HepG2 (cell line): ENCODE measurements around the gene HECTD3. TPM values are rescaled to one million over a fixed set of nuclear protein-coding genes. Genes with fewer than 3 reads are reported as not detected.

Experiments used
- ATAC-seq: fragments of 200-7000 bp; cut with Tn5 transposase; 3 replicates; pipeline ENCODE4 v1.9.1; 2020; ENCODE audit warnings: mild to moderate bottlenecking, moderate library complexity
- BruUV-seq: library from RNA; stranded (reverse); fragments of 400-500 nt; replicated peaks from 2 replicates; lab custom pipeline; 2021; lab: Mats Ljungman, UMichigan
- CTCF ChIA-PET: fragments of 300-600 bp; formaldehyde crosslinking; extraction: SDS; loops from one replicate; lab custom pipeline; 2021; ENCODE audit warnings: low total read pairs, inconsistent platforms, low intra/inter-chr PET ratio; lab: Yijun Ruan, JAX
- POLR2A ChIA-PET: fragments of 350-600 bp; sonication (Branson Sonifier 250); formaldehyde crosslinking; loops from one replicate; lab custom pipeline; 2020; ENCODE audit warnings: antibody characterized with exemption, inconsistent platforms; lab: Yijun Ruan, JAX
- DNase-seq: peaks from one replicate; pipeline ENCODE4 v3.0.0-alpha.2; 2015; ENCODE audit warnings: low spot score
- FAIRE-seq: peaks from 3 replicates; lab custom pipeline; 2011; peaks lifted over from hg19 to GRCh38; lab: Jason Lieb, UNC
- H2AFZ ChIP-seq: one replicate; pipeline ENCODE4 v1.6.1; 2011; ENCODE audit warnings: low read length, inconsistent platforms
- H3K27ac ChIP-seq: fragments of 300-600 bp; 3 replicates; pipeline ENCODE4 v1.8.0; 2011; ENCODE audit warnings: mixed run types, mild to moderate bottlenecking, mixed read lengths, low read length, inconsistent platforms; ENCODE audit not compliant: insufficient read depth; ENCODE audit errors: extremely low read length
- H3K27me3 ChIP-seq, 2 experiments: fragments of 200-600 bp in 1 of 2; 2 replicates in 1 of 2; 3 replicates in 1 of 2; pipeline versions ENCODE4 v1.6.0 to v1.8.0; 2011; ENCODE audit warnings: low read length in 2 of 2, mild to moderate bottlenecking in 2 of 2, moderate library complexity in 2 of 2, inconsistent platforms in 1 of 2; ENCODE audit not compliant: insufficient read depth in 2 of 2, control insufficient read depth in 1 of 2
- H3K36me3 ChIP-seq, 2 experiments: fragments of 200-600 bp in 1 of 2; replicated peaks in 1 of 2; 2 replicates in 1 of 2; 3 replicates in 1 of 2; pipeline versions ENCODE4 v1.5.1 to v1.8.0; 2011; ENCODE audit warnings: low read length in 2 of 2, inconsistent platforms in 1 of 2; ENCODE audit not compliant: insufficient read depth in 2 of 2, control insufficient read depth in 1 of 2
- H3K4me1 ChIP-seq: 2 replicates; pipeline ENCODE4 v1.5.1; 2012; ENCODE audit warnings: low read length, inconsistent platforms; ENCODE audit not compliant: insufficient read depth
- H3K4me2 ChIP-seq: 2 replicates; pipeline ENCODE4 v1.6.0; 2011; ENCODE audit warnings: low read depth, low read length, inconsistent platforms
- H3K4me3 ChIP-seq, 3 experiments: fragments of 200-600 bp in 1 of 3; sonication (generic), shearing (Covaris generic) in 1 of 3; replicated peaks in 1 of 3; 2 replicates each; pipeline ENCODE4 v1.5.1; 2011 to 2016; ENCODE audit warnings: low read length in 3 of 3, inconsistent platforms in 2 of 3, low read depth in 2 of 3, mild to moderate bottlenecking in 2 of 3, control low read depth in 1 of 3, mixed read lengths in 1 of 3; ENCODE audit not compliant: insufficient read depth in 1 of 3
- H3K79me2 ChIP-seq: one replicate; pipeline ENCODE4 v1.6.1; 2011; ENCODE audit warnings: low read length, inconsistent platforms; ENCODE audit not compliant: insufficient read depth
- H3K9ac ChIP-seq: 2 replicates; pipeline ENCODE4 v1.6.0; 2011; ENCODE audit warnings: mild to moderate bottlenecking, low read depth, low read length, inconsistent platforms; ENCODE audit not compliant: insufficient read depth
- H3K9me3 ChIP-seq: 2 replicates; pipeline ENCODE4 v1.5.1; 2012; ENCODE audit warnings: mild to moderate bottlenecking, low read length
- H4K20me1 ChIP-seq: 2 replicates; pipeline ENCODE4 v1.6.0; 2011; ENCODE audit warnings: inconsistent platforms, mild to moderate bottlenecking, low read length, moderate library complexity; ENCODE audit not compliant: insufficient read depth
- CAMTA2 ChIP-seq: sonication (generic); formaldehyde crosslinking; IDR thresholded peaks from 2 replicates; pipeline ENCODE4 v1.4.0; 2020; ENCODE audit warnings: mild to moderate bottlenecking, missing genetic modification reagents, borderline replicate concordance
- HDAC1 ChIP-seq: sonication (generic); formaldehyde crosslinking; IDR thresholded peaks from 2 replicates; pipeline ENCODE4 v1.5.1; 2020; ENCODE audit warnings: mild to moderate bottlenecking, missing genetic modification reagents
- RNF2 ChIP-seq: fragments of 450-650 bp; conservative IDR thresholded peaks from 2 replicates; pipeline ENCODE4 v1.6.1; 2016; ENCODE audit warnings: low read depth
- ZBTB3 ChIP-seq: sonication (generic); formaldehyde crosslinking; IDR thresholded peaks from 2 replicates; pipeline ENCODE4 v1.4.0; 2020; ENCODE audit warnings: low read depth, mild to moderate bottlenecking, moderate library complexity, missing genetic modification reagents, borderline replicate concordance
- ZFP36 ChIP-seq: fragments of 150-350 bp; IDR thresholded peaks from 2 replicates; pipeline ENCODE4 v1.6.1; 2018; ENCODE audit warnings: borderline replicate concordance, low read length, low read depth; ENCODE audit not compliant: partially characterized antibody
- ZNF230 ChIP-seq: sonication (generic); formaldehyde crosslinking; IDR thresholded peaks from 2 replicates; pipeline ENCODE4 v1.4.0; 2020; ENCODE audit warnings: mild to moderate bottlenecking, missing genetic modification reagents
- WGBS: methylation state at CpG from one replicate; pipeline ENCODE4 v1.1.6; 2017; ENCODE audit warnings: low lambda C conversion rate; 5-methylcytosine and 5-hydroxymethylcytosine counted together
- in situ Hi-C: cut with HindIII; loops from 2 replicates; pipeline ENCODE4 v1.10.0; 2017; ENCODE audit warnings: low pct_unique_long_range_greater_than_20kb; ENCODE audit not compliant: extremely low pct_ligation_motif_present
- intact Hi-C: fragments of 100-400 bp; cut with micrococcal nuclease; formaldehyde crosslinking; loops from one replicate; pipeline ENCODE4 v1.10.0; 2022; ENCODE audit not compliant: unreplicated experiment
- polyA plus RNA-seq, 8 experiments: library from polyadenylated mRNA; depleted of rRNA in 3 of 8; stranded (reverse) in 7 of 8; unstranded in 1 of 8; fragments of >200 nt; fragmentation: Illumina TruSeq in 4 of 8; extraction: Trizol in 4 of 8; gene quantifications; 2 replicates each; pipeline versions ENCODE4 v1.2.1 to v1.2.3, GENCODE V29; 2011 to 2016; ENCODE audit warnings: low read depth in 4 of 8, missing spikeins in 1 of 8, mixed read lengths in 1 of 8; ENCODE audit not compliant: insufficient read depth in 1 of 8
- total RNA-seq, 5 experiments: library from RNA; depleted of rRNA; stranded (reverse); fragments of >200 nt; fragmentation: Illumina TruSeq; extraction: Trizol; gene quantifications; 2 replicates each; pipeline ENCODE4 v1.2.3, GENCODE V29; 2016; ENCODE audit warnings: low read depth in 1 of 5
- TF ChIP-seq, protein P1 (sequence below), 2 experiments: fragments of 450-650 bp in 1 of 2; sonication (generic) in 1 of 2; formaldehyde crosslinking in 1 of 2; IDR thresholded peaks; 2 replicates each; pipeline versions ENCODE4 v1.6.1 to v1.8.0; 2016 to 2022; ENCODE audit warnings: antibody characterized with exemption in 1 of 2, mild to moderate bottlenecking in 1 of 2, missing genetic modification reagents in 1 of 2
- TF ChIP-seq, protein P2 (sequence below): sonication (generic); formaldehyde crosslinking; IDR thresholded peaks from 2 replicates; pipeline ENCODE4 v1.4.0; 2020; ENCODE audit warnings: missing genetic modification reagents, borderline replicate concordance
- TF ChIP-seq, protein P3 (sequence below): sonication (generic); formaldehyde crosslinking; IDR thresholded peaks from 2 replicates; pipeline ENCODE4 v1.4.0; 2020; ENCODE audit warnings: missing genetic modification reagents

The HECTD3 gene
- total and polyA plus RNA-seq, 2 of the 13 experiments (the other 11 are each of a cell fraction or from before 2014, with no cell fraction given), result 18.6 to 24.5 TPM

GRCh38 chr1:45009296-45009865, 1.7 kb downstream of the HECTD3 start:
- no peak for ATAC-seq
- Histone ChIP-seq H3K27ac (no peak overlapping the region), H3K4me3 (no peak overlapping the region; a peak in 1 of 6 replicates), H3K4me1 (peaks cover 26% of the 10 kb centered on the region), H2AFZ (no peak overlapping the region), H3K27me3 (no peaks in the 10 kb centered on the region; a peak in 1 of 5 replicates), H4K20me1 (no peaks in the 10 kb centered on the region), H3K4me2 (peak overlapping the region; percentile 99; the same call in 1 of the 2 replicates), H3K36me3 (peaks cover 18 to 56% of the 10 kb centered on the region in 2 experiments), H3K9me3 (no peaks in the 10 kb centered on the region), H3K9ac (peak overlapping the region; percentile 79; the same call in 1 of the 2 replicates), H3K79me2 (peaks cover 26% of the 10 kb centered on the region)
- no peak for DNase-seq
- ChIA-PET CTCF (no interaction called here), POLR2A (no interaction called here)
- BruUV-seq, result no TSS peak
- in situ Hi-C loops (loop anchor here (25.0 kb wide), 1 partner anchor 172 kb away; the partner anchor contains the start of gene PTCH2), intact Hi-C loops (no loop called here)
- no peak for FAIRE-seq
- WGBS, result 96% methylated on average over 6 of the region's 11 CpGs
- TF ChIP-seq ZBTB3 (CRISPR knock-in tag) (no peak), CAMTA2 (CRISPR knock-in tag) (no peak), HDAC1 (CRISPR knock-in tag) (no peak), ZNF230 (CRISPR knock-in tag) (no peak), RNF2 (no peak), ZFP36 (no peak)
- TF ChIP-seq, protein P1, sequence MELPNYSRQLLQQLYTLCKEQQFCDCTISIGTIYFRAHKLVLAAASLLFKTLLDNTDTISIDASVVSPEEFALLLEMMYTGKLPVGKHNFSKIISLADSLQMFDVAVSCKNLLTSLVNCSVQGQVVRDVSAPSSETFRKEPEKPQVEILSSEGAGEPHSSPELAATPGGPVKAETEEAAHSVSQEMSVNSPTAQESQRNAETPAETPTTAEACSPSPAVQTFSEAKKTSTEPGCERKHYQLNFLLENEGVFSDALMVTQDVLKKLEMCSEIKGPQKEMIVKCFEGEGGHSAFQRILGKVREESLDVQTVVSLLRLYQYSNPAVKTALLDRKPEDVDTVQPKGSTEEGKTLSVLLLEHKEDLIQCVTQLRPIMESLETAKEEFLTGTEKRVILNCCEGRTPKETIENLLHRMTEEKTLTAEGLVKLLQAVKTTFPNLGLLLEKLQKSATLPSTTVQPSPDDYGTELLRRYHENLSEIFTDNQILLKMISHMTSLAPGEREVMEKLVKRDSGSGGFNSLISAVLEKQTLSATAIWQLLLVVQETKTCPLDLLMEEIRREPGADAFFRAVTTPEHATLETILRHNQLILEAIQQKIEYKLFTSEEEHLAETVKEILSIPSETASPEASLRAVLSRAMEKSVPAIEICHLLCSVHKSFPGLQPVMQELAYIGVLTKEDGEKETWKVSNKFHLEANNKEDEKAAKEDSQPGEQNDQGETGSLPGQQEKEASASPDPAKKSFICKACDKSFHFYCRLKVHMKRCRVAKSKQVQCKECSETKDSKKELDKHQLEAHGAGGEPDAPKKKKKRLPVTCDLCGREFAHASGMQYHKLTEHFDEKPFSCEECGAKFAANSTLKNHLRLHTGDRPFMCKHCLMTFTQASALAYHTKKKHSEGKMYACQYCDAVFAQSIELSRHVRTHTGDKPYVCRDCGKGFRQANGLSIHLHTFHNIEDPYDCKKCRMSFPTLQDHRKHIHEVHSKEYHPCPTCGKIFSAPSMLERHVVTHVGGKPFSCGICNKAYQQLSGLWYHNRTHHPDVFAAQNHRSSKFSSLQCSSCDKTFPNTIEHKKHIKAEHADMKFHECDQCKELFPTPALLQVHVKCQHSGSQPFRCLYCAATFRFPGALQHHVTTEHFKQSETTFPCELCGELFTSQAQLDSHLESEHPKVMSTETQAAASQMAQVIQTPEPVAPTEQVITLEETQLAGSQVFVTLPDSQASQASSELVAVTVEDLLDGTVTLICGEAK (IDR thresholded peaks at IDR 0.05), result no peak
- TF ChIP-seq, protein P1 (CRISPR knock-in tag; IDR thresholded peaks at IDR 0.05), result no peak
- TF ChIP-seq, protein P2, sequence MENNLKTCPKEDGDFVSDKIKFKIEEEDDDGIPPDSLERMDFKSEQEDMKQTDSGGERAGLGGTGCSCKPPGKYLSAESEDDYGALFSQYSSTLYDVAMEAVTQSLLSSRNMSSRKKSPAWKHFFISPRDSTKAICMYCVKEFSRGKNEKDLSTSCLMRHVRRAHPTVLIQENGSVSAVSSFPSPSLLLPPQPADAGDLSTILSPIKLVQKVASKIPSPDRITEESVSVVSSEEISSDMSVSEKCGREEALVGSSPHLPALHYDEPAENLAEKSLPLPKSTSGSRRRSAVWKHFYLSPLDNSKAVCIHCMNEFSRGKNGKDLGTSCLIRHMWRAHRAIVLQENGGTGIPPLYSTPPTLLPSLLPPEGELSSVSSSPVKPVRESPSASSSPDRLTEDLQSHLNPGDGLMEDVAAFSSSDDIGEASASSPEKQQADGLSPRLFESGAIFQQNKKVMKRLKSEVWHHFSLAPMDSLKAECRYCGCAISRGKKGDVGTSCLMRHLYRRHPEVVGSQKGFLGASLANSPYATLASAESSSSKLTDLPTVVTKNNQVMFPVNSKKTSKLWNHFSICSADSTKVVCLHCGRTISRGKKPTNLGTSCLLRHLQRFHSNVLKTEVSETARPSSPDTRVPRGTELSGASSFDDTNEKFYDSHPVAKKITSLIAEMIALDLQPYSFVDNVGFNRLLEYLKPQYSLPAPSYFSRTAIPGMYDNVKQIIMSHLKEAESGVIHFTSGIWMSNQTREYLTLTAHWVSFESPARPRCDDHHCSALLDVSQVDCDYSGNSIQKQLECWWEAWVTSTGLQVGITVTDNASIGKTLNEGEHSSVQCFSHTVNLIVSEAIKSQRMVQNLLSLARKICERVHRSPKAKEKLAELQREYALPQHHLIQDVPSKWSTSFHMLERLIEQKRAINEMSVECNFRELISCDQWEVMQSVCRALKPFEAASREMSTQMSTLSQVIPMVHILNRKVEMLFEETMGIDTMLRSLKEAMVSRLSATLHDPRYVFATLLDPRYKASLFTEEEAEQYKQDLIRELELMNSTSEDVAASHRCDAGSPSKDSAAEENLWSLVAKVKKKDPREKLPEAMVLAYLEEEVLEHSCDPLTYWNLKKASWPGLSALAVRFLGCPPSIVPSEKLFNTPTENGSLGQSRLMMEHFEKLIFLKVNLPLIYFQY (CRISPR knock-in tag), result no peak
- TF ChIP-seq, protein P3, sequence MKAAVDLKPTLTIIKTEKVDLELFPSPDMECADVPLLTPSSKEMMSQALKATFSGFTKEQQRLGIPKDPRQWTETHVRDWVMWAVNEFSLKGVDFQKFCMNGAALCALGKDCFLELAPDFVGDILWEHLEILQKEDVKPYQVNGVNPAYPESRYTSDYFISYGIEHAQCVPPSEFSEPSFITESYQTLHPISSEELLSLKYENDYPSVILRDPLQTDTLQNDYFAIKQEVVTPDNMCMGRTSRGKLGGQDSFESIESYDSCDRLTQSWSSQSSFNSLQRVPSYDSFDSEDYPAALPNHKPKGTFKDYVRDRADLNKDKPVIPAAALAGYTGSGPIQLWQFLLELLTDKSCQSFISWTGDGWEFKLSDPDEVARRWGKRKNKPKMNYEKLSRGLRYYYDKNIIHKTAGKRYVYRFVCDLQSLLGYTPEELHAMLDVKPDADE (CRISPR knock-in tag), result no peak
